TTC549 (cell line): ENCODE data around the gene TRPM3.
"Not testable (repeated sequence)": the region's sequence is repeated elsewhere in the genome, so short reads cannot be mapped to it uniquely, and the experiment has no call there.

Experiments used
- FAIRE-seq: peaks from 2 replicates; lab custom pipeline; 2012; peaks lifted over from hg19 to GRCh38; lab: Jason Lieb, UNC

Gene TRPM3

DNA sequence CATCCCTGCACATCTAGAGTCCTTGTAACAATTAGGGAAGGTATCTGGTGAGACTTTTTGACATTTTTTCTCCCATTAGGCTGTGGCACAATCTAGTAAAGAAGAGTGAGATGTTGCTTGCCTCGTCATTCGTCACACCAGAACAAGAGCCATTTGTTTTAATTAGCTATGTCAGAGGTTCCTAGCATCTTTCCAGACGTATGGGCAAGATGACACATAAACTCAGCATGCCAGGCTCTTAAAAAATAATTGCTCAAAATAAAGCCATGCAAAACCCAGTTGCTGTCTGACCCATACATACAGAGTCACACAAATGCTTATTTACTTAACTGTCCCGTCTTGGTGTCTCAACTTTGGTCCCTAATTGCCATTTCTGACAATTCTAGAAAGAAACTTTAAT lies 125.9 kb downstream of the TRPM3 start:
- no peak for FAIRE-seq

DNA sequence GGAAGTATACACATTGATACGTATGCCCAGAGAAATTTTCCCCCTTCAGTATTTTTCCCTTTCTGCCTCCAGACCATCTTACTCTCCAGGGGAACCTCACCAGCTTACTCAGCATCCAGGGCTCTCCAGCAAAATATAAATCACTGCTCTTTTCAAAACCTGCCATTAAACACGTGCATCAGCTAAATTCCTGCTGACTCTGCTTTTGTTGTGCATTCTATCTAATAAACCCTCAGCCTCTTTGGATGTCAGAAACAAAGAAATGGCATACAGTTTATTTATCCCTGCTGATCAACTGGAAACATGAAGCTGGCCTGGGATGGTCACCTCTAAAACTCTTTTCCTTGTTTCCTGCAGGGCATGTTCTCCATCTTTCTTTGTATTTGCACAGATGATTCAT lies 126.8 kb downstream of the TRPM3 start:
- no peak for FAIRE-seq

DNA sequence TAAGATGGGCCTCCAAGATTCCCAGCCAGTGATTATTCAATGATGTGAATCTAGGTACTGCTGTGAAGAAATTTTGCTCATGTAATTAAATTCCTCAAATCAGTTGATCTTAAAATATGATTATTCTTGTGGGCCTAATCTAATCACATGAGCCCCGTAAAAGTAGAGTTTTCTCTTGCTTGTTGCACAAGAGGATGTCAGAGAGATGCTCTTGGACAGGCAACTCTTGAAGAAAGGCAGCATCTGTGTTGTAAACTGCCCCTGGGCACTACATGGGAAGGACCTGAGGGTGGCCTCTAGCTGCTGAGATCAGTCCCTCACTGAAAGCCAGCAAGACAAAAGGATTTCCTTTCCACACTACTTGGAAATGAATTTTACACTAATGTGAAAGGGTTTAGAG lies 132.9 kb downstream of the TRPM3 start:
- no peak for FAIRE-seq

DNA sequence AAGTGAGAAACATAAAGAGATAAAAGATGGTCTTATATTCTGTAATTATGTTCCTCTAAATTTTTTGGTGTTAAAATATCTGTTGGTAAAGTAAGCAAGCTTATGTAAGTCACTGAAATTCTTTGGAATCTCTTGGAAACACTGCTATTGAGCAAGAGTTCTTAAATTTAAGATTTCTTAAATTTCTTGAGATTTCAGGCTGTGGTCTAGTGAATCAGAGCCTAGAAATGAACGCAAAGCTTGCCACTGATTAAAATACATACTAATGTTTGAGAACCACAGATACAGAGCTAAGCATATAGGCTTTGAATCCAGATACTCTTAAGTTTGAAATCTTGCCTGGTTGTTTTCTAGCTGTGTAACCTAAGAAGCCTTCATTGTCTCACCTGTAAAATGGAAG lies 133.4 kb downstream of the TRPM3 start:
- no peak for FAIRE-seq

DNA sequence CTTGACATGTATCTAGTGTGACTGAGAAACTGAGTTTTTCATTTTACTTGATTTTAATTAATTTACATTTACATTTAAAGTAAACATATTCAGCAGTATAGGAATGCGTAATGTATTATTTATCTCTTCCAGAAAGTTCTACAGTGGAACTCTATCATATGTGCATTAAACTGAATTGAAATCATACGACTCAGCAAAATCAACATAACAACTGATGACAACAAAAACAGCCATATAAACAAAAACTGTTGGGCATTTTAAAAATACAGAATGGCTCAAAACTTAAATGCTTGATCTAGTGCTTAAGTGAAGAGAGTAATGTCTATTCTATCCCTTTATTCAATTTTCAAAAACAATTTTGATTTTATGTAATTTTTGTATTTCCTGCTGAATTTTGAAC lies 134.4 kb downstream of the TRPM3 start:
- no peak for FAIRE-seq

DNA sequence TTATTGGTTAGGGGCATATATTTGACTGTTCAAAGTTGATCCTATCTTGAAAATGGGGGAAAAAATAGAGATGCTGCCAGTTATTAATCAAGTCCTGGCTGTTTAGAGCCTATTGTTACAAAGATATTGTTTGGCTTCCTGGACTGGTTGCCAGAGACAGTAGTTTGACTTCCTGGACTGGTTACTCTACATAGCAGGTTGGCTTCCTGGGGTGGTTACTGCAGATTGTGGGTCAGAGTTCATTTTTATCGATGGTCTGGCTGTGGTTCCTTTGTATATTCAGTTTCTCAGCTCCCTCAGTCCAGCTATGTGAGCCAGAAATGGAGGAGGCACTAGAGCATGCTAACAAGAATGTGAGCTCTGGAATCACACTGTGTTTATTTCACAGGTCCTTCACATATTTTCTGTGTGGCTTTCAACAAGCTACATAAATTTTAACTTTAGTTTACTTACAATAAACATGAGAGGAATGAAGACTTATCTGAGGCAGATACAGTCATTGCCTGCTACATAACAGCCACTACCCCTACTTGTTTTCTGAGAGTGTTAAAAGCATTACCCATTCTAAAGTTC lies 137.6 kb downstream of the TRPM3 start:
- no peak for FAIRE-seq

DNA sequence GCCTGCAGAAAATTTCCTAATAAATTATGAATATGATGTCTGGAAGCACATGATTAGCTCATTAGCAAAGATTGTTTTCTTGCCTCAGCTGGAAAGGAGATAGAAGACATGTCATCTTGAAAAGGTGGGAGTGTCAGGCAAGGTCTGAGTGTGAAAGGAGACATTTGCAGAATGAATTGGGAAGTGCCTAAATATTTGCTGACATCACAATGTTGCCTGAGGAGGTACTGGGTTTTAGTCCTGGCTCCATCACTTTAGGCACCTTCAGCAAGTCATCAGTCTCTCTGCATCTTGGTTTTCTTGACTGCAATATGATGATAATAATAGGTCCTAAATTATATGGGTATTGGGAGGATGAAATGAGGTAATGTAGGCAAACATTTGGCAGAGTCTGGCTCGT lies 140.1 kb downstream of the TRPM3 start:
- FAIRE-seq, result no peak

DNA sequence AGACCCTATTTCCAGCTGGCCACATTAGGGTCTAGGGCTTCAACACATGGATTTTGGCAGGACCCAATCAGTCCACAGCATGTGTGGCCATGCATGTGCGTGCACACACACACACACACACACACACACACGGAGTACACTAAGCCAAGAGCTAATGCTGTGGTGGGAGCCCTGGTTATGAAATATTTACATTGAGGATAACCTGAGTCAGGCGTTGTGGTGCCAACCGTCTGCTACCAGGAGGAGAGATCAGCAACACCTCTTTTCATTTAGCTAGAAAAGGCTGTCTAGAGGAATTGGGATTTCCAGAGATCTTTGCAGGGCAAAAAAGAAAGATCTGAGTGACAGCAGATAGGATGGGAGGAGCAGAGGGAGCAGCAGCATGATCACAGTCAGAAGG lies 141.5 kb downstream of the TRPM3 start:
- FAIRE-seq, result no peak

DNA sequence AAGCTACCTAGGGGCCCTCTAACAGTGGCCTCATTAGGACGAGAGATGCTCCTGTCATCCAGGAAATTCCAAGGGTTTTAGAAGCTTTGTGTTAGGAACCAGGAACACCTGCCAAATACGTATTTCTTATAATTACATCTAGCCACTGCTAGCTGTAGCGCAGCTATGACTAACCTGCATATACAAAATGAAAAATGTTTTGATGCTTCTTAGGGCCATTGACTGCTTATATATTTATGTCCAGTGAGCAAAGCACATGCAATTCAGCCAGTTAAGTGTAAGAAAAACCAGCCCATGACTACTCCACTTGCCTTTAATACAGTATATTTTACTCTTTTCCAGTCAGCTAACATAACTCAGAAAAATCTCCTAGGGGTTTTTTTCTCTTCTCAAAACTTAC lies 143.3 kb downstream of the TRPM3 start:
- FAIRE-seq, result no peak

DNA sequence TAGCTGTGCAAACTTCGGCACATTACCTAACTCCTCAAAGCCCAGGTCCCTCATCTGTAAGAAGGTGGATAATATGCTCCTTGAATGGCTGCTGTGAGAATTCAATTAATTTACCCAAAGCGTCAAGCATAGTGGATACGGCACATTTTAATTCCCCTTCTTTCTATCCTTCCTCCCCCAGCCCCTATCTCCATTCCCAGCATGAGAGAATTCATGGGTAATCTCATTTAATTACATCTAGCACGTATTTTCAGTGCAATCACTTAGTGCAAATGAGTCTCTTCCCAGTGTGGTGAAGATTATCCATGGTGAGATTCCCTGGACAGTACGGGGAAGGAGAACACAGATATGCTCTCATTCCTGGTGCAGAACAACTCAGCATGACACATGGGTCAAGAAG lies 145.6 kb downstream of the TRPM3 start:
- FAIRE-seq, result no peak

DNA sequence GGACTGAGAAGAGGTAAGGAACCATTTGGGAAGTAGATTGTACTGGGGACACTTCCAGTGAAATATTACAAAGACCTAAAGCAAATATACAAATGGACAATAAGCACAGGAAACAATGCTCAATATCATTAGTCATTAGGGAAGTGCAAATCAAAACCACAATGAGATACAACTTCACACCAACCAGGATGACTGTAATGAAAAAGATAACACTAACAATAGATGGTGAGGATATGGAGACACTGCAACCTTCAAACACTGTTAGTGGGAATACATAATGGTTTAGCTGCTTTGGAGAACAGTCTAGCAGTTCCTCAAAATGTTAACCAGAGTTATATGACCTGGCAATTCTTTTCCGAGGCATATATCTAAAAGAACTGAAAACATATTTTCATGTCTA lies 149.7 kb downstream of the TRPM3 start:
- no peak for FAIRE-seq

DNA sequence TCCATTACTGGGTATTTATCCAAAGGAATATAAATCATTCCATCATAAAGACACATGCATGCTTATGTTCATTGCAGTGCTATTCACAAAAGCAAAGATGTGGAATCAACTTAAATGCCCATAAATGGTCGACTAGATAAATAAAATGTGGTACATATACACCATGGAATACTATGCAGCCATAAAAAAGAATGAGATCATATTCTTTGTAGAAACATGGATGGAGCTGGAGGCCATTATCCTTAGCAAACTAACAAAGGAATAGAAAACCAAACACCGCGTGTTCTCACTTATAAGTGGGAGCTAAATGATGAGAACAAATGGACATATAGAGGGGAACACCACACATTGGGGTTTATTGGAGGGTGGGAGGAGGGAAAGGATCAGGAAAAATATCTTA lies 155.0 kb downstream of the TRPM3 start:
- FAIRE-seq, result not testable (repeated sequence)

DNA sequence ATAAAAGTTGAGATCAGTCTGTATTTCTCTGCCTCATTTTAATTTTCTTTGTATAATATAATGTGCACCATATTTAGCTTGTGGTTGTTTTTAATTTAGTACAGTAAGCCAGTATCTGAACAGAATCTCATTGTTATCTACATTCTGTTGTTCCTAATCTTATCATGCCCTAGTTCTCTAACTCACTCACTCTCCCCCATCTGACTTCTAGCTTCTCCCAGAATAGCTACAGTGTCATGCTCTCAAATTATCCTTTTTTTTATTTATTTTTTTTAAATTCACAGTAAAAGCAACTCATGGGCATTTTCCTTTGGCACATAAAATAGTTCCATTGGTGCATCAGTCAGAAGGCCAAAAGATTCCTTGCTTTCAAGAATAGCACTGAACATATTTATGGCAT lies 156.6 kb downstream of the TRPM3 start:
- FAIRE-seq, result no peak

DNA sequence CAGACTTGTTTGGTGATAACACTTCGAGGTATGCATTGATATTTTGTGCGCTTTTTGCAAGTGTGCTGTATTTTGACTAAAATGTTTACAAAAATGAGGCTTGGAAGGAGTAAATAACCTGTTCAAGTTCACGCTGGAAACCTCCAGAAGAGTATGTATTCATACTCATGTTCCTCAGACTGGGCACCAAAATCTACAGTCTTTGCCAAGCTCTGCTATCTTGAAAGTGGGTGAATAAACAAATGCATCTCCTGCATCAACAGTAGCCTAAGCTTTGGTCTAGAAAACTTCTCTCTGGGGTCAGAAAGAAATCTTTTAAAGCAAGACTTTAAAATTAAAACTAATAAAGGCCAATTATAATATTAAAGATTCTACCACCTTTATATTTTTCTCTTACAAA lies 157.9 kb downstream of the TRPM3 start:
- FAIRE-seq, result no peak

DNA sequence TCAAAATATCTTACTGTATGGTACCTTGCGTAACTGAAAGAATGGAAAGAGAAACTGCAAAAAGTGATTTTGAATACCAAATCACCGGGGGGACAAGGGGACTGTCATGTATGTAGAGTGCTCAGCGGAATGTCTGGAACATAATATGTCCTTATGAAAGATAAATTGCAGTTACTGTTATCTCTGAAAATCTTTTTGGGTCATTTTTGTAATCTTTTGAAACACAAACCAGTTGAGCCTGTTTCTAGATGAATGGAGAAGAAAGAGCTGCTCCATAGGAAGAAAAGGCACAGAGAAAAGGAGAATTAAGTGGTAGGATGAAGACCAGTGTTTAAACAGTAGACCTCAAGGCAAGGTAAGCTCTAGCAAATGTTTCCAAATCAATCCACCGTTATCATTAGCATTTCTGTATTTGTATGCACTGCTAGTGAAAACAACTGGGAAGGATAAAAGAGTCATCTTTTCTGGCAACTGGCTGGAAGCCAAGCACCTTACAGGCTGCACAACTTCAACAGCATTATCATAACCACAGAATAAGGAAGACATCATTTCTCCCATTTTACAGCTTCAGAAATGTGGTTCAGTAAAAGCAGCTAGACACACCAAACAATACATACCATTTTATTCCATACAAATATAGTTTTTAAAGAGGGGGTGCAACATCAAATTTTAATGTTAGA lies 158.5 kb downstream of the TRPM3 start:
- FAIRE-seq, result no peak

DNA sequence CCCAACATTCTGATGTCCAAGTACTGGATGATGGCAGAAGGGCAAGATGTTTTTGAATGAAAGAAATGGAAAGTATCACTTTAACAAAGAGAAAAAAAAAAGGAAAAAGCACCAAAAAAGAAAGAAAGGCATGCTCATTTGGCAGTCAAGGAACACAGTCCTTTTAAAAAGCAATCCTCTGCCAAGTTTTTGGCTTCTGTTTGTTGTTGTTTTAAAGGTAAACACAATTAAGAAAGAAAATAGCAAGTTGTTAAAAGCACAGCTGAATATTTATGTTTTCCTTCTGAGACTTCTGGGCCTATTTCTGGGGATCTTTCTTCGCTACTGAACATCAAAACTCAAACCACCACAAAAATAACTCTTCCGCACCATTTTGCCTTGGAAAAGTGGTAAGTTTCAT lies 162.1 kb downstream of the TRPM3 start:
- no peak for FAIRE-seq

DNA sequence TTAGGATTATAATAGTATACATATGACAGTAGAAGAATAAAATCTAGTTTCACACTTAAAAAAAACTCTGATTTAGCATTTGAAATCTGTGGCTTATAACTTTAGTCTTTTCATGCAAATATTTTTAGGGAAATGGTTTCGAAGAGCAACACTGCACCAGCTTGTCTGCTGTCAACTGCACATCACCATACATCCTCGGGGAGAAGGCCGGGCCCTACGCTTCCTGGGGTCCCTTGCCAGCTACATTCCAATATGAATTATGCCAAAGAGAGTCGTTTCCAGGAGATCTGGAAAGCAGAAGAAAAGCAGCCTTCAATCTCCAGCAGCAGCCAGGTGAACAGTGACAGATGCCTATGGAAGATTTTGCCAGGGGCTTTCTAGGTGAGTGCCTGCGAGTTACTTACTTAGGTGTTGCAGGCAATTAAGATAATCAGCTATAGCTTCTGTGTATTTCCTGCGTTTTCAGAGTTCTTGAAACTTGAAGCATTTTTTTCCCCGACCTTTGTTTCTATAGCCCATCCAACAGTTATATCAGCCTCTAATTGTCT lies 166.8 kb downstream of the TRPM3 start:
- no peak for FAIRE-seq

DNA sequence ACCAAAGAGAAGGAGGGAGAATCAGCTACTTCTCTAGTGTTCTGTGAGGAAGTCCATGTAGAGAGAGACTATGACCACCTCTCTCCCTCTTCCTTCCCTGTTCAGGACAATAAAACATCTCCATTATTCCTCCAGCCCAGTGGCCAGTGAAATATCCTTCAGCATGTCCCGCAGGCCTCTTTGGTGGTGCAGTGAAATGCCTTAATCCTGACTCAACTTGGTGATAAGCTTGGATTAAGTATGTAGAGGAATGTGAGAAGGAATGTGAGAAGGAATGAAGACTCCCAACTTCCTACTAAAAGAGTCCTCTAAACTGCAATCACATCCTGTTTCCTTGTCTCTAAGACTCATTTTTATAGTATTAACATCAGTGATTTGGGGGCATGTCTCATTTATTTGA lies 167.3 kb downstream of the TRPM3 start:
- no peak for FAIRE-seq

DNA sequence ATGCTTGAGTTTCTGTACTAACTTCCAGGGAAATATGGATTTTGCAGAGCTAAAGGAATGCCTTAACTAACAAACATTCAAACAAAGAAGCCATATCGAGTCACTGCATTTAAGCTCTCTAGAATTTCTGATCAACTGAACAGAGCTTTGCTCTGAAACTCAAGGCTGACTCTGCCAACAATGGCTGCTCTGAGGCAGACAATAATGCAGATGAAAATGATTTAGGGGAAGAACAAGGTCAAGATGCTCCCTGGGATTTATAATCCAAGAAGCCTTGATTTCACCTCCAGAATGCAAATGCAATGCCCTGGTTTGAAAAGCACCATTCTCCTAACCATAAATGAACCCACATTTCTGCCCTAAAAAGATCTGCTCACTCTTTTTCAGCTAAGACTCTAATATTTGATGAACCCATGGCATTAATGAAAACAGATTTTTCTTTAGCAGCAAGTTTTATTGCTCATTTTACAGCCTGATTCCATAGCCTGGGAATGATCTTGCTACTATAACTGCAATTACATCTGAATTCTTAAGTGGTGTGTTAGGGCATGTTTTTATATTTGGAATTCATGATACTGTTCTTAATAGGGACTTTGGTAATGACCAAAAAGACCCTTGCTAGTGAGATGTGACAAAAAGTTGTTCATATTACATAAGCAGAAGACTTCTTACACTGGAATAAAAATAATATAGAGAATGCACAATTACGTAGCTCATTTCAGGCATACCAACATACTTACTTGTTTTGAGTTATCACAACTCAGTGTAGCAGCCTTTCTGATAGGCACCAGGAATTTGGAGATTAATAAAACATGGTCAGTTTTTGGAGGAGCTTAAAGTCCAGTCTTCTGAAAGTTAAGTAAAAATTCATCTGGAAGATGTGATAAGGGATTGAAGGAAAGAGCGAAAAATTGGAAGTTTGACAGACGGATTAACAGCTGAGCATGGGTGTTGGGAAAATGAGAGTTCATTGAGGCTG lies 169.4 kb downstream of the TRPM3 start:
- no peak for FAIRE-seq

DNA sequence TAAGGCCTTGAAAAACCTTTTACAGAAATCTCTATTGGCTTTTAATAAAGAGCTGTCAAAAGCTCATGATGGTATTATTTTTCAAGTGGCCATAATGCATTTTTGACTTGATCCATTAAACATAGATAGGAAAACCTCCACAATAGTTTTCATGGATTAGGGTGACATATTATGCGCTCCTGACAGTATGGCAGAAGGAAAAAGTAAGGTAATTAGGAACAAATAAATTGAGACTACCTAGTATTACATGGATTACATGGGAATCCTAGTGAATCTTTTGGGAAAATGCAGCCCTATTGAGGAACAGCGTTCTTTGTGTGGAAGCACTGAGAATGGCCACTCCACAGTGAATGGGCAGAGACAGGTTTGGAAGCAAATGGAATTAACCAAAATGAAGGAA lies 171.2 kb downstream of the TRPM3 start:
- no peak for FAIRE-seq

DNA sequence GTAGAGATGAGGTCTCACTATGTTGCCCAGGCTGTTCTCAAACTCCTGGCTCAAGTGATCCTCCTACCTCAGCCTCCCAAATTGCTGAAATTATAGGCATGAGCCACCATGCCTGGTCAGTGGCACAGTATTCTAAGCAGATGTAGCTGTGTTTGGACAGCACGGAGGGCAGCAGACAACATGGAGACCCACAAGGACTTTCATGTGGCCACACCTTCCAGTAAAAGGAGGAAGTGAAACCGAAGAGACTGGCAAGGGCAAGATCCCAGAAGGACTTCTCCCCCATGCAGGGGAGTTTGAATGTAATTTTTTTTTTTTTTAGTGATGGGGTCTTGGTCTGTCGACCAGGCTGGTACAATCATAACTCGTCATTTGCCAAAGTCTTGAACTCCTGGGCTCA lies 172.2 kb downstream of the TRPM3 start:
- FAIRE-seq, result no peak

DNA sequence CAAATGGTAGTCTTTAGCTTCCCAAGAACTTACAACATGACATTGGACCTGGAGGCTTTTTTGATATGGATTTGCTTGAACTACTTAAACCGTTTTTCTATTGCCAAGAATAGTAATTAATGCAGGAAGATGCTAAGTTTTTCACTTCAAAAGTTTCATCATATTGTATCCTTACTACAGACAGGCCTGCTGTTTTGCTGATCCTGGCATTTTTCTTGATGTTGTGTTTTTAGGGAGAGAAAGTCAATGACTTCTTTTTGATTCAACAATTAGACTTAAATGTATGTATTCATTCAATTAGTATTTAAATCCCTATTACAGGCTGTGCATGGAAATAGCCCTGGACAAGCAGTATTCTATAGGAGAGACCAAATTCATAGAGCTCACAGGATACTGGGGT lies 172.7 kb downstream of the TRPM3 start:
- no peak for FAIRE-seq

DNA sequence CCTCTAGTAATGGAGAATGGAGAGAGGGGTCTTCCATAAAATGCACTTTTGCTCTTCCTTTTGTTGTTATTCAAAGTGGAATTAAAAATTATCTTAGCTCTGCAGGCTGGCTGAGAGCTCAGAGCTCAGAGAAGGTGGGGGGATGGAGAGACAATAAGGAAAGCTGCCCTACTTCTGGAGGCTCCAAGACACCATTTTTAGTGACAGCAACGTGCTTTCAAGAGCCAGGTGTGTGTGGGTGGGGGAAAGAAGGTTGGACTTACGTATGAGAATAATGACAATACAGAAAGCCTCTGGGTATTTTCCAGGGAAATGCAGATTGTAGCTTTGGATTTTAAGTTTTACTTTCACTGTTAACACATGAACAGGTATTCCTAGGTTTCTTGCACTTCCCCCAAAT lies 173.9 kb downstream of the TRPM3 start:
- no peak for FAIRE-seq
